Stimulated activated CD8-positive, alpha-beta memory T cell treated with anti-CD3 and anti-CD28 coated beads, Interleukin-4, amount 100 ng/mL, for 24 hours (primary cell): Measurements from ENCODE around the gene RPL36.
A peak's percentile ranks its signal among the peaks of the same experiment; 100 is the strongest.

ENCODE experiments used
- DNase-seq: peaks from one replicate; pipeline ENCODE4 v3.0.0-alpha.2; 2020; ENCODE audit warnings: low read depth

RPL36 gene

DNA sequence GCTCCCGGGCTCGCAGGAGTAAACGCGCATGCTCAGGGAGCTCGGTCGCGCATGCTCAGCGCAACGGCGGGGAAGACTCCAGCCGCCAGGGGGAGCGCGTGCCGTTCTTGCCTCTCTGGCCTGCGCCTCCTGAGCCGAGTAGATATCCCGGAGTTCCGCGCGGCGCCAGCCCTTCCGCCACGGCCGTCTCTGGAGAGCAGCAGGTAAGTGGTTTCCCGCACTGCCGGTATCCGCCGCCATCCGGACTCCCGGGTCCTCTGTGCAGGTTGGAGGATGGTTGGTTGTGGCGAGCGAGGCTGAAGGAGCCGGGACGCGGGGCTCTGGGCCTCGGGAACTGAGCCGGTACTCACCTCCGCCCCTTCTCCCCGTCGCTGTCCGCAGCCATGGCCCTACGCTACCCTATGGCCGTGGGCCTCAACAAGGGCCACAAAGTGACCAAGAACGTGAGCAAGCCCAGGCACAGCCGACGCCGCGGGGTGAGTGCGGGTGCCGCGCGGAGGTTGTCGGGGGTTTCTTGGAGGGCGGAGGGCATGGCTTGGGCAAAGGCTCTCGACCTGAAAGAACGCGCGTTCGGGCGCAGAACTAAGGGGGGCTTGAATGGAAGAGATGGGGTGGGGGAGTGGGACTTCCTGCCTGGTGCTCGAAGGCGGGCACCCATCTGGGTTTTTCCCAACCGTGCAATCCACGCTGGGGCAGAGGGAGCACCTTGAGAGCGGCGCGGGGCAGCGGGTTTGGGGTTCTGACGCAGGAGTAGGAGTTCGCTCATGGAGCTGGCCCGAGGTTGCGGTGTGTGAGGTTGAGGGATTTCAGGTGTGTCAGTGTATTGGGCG is at the start of gene RPL36:
RPL36 (plus strand) TSS at position 171 of the 830 bp plus-strand sequence; CDS start at position 384, 213 bp downstream.
- DNase-seq: peak; percentile 98

DNA sequence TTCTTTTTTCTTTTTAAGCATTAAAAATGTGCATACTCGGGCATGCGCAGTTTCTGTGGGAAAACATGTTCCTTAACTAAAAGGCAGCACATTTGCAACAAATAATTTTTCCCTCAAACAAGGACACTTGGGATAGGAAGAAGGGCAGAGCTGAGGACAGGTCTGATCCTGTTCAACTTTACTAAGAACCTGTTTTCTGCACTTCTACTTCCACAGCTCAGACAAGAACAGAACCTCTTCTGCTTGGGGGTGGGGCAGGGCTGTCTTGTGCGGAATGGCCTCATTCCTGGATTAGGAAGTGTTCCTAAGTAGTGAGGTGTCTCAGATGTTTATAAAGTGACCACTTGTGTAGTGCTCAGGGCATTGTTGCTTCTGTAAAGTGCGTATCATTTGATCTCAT is 48.9 kb upstream of the RPL36 start:
- no peak for DNase-seq

DNA sequence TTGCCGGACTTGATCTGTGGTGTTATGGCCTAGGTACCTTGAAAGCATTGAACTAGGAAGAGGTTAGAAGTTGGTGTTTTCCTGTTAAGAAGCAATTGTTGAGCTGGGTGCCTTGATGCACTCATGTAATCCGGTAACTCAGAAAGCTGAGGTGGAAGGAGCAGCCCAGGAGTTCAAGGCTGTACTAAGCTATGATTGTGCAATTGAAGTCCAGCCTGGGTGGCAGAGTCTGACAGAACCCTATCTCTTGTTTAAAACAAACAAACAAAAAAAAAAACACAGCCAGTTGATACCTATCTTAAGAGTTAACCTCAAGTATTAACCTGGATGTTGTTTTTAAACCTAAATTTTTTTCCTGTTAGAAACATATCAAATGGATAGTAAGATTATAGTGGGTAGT is 47.9 kb upstream of the RPL36 start:
- DNase-seq: no peak

DNA sequence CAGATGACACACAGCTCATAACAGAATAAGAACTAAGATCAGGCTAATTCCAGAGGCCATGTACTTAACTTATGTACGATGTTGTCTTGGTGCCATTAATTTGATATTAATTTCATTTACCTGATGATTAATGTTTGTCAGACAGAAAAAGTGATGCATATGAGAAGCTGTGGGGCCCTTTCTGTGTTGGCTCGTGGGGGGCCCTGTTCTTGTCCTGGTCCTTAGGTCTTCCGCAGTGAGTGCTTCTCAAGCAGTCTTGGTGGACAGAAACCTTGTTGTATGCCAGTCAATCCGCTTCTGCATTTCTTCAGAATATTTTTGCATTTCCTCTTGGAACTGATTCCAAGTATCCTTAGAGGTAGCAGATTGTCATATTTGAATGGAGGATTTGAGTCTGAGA is 47.0 kb upstream of the RPL36 start:
- DNase-seq: no peak

DNA sequence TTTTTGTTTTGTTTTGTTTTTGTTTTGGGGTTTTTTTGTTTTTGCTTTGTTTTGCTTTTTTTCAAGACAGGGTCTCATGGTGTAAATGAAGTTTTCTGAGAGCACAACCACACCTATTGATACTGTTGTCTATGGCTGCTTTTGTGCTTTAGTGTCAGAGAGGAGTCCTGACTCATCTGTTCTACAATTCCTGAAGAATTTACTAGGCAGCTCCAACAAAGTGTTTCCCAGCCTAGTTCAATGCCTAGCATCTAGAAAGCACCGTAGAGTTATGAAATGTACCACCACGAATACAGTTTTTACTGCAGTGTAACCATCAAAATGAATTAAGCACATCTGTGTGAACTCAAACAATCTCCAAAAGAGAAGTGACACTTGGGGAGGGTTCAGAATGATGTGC is 46.1 kb upstream of the RPL36 start:
- DNase-seq: no peak

DNA sequence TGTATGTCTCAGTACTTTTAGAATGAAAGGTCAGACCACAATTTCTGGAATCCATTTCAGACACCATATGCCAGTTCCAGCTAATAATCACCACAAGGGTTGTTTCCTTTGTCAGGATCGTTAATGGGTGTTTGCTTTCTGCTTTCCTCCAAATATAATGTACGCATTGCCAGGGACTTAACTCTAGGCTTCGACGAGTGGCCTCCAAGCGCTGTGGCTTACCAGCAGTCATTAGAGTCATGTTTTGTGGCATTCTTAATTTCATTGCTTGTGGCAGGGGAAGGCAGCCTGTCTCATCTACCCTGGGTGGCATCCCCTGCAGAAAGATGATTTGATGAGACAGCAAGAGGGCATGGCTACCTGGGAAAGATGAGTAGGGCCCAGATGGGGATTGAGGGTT is 44.7 kb upstream of the RPL36 start:
- no peak for DNase-seq

DNA sequence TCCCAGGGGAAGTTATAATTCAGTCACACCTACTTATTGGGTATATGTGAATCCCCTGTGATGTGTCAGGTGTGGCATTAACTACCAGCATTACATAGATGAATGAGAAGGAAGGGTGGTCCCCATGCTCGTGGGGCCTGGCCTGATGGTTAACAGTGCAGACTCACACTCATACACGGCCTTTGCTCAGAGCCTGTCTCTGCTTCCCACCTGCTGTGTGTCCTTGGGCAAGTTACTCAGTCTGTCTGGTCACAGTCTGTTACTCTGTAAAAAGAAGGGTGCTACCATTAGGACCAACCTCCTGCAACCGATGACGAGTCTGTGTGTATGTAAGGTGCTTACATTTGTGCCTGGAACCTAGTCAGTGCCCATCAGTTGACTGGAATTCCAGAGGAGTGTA is 43.4 kb upstream of the RPL36 start:
- no peak for DNase-seq

DNA sequence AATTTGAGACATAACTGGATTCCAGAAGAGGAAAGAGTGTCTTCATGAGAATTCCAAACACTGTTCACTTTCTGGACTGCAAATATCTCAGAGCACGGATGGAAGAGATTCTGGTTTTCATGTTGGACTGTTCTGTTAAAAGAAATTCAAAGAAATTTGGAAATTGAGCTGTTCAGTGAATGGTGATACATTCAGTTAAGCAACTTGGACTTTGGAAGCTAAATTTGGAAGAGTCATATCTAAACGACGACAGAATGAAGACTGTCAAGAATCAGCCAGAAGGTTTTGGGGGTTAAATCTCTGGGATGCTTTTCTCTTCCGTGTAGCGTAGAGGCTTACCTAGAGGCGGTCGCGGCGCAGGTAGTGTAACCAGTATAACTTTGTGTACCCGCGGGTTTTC is 41.6 kb upstream of the RPL36 start:
- no peak for DNase-seq

DNA sequence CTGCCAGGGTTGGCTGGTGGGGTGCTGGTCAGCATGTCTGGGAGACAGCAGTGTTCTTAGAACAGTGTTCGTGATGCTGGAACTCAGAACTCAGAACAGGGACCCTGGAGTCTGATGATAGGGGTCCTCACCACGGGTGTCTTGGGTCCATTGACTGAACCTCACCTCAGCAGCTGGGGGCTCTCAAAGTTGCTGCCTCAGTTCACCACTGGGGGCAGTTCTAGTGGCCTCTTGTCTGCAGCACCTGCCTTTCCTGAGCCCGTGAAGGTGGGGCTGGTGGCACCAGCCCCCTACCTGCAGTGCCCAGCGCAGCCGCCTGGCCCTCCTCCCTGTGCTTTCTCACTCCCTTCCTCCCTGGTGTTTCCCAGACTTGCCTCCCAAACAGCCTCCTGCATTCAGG is 38.7 kb upstream of the RPL36 start:
- DNase-seq: no peak

DNA sequence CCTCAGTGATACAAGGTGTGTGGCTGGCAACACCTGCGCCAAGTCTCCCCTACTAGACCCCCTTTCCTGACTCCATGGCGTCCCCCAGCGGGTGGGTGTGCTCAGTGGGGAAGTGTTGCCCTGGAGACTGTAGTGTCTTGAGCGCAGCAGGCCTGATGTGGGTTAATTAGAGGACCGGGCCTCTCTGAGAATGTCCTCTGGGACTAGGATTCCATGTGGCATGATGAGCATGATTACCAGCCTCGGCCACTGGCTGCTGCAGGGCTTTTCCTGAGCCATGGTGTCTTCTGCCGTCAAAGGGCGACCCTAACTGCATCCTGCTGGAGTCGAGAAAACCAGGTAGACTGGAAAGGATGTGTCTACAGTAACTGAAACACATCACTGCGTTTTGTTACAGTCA is 37.8 kb upstream of the RPL36 start:
- DNase-seq: no peak

DNA sequence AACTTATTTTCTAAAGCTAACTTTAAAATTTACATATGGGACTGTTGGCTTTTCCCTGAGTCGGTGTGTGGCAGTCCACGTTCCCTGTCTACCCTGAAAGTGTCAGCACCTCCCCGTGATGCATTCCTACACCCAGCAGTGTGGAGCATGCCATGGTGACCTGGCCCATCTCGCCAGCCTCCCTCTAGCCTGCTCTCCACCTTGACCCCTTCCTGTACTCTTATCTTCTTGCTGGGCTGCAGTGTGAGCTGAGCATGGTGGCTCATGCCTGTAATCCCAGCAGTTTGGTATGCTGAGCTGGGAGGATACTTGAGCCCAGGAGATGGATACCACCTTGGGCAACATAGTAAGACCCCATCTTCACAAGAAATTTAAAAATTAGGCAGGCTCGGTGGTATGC is 35.2 kb upstream of the RPL36 start:
- no peak for DNase-seq

DNA sequence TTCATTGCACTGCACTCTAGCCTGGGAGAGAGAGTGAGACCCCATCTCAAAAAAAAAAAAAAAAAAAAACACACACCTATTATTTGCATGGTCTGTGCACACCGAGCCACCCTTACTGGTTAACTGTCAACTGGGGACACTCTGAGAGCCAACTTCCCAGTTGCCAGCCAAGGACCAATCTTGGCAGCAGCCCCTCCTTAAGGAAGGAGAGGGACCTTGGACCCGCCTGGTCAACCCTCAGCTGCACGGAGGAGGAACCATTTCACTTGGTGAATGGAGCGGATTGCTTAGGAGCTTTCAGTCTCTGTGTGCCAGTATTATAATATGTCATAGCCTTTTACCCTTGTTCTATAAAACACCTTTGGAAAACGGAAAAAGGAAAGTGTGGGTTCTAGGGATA is 34.7 kb upstream of the RPL36 start:
- no peak for DNase-seq

DNA sequence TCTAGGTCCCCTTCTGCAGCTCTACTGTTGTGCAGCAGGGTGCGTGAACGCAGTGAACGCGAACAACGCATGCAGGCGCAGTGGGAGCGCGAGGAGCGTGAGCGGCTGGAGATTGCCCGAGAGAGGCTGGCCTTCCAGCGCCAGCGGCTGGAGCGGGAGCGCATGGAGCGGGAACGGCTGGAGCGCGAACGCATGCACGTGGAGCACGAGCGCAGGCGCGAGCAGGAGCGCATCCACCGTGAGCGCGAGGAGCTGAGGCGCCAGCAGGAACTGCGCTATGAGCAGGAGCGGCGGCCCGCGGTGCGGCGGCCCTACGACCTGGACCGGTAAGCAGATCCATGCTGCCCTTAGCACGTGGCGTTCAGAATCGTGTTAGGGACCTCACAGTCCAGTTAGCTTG is 28.6 kb upstream of the RPL36 start:
- no peak for DNase-seq

DNA sequence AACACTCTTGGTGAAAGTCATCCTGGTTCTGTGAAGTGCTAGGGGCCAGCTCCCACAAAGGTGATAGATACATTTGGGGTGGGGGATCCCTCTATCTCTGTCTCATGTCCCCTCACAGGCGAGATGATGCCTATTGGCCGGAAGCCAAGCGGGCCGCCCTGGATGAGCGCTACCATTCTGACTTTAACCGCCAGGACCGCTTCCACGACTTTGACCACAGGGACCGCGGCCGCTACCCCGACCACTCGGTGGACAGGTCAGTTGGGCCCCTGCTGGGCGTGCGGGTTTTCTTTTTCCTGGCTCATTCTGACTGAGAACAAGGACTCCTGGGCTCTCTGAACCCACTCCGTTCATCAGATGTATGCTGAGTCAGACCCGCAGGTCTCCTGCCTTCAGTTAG is 26.2 kb upstream of the RPL36 start:
- no peak for DNase-seq

DNA sequence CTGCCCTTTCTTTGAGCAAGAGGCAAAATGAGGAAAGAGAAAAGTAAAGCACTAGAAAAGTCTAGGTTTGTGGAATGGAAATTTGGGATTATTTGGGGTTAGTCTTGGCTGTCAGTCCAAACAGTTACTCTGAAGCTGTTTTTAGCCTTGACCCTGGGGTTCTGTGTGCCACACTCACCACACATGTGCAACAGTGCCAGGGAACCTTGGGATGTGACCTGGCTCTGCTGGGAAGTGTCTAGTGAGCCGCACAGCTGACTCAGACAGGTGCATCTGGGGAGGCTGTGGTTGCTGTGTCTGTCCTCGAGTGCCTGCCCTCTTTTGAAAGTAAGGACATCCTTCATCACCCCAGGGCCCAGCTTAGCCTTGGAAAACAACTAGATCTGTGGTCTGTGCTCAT is 25.6 kb upstream of the RPL36 start:
- DNase-seq: no peak

DNA sequence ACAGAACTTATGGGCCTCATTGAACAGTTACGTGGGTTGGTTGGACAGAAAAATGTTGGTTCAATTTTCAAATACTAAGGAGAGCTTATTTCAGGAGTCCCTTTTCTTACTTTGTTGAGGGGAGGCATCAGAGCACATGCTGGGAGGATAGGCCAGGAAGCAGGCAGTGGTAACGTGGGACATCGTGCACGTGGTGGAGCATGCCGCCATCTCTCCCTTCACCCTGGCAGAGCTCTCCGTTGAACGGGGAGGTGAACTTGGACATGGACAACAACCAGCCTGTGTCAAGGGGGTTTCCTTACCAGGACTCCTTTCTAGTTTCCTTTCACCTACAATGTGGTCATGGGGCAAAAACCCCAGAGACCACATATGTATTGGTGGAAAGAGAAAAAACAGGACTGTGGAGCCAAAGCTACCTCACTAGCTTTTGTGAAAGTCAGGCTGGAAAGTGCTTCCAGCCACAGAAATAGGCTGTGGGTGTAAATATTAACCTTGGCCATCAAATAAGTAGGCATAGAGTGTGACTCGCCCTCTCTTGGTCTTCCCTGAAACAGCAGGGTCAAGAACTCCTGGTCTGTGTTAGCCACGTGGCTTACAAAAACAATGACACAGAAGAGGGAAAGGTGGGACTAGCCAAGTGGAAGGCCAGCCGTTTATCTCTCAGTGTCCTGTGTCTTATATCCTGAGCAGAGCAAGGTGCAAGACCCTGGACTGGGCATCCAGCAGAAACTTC is 24.1 kb upstream of the RPL36 start:
- no peak for DNase-seq

DNA sequence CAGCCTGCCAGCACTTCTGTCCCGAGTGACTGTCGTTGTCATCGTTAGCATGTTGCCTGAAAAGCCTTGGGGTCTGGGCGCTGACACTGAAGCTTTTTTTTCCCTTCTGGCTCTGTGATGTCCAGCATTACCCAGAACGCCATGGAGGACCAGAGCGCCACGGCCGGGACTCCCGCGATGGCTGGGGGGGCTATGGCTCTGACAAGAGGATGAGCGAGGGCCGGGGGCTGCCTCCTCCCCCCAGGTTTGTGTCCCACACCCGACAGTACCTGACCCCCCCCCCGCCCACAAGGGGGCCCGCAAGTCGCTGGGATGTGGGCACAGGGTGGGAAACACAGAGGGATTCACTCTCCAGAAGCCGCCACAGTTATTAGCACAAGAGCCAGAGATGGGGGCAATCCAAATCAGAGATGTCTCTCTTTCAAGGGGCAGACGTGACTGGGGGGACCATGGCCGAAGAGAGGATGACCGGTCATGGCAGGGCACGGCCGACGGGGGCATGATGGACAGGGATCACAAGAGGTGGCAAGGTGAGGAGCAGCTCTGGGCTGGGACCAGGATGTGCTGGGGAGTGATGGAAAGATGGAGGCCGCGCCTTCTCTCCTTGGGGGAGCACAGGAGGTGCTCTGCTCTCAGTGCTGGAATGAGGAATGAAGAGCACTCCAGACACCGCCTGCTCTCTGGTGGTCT is 23.0 kb upstream of the RPL36 start:
- DNase-seq: no peak

DNA sequence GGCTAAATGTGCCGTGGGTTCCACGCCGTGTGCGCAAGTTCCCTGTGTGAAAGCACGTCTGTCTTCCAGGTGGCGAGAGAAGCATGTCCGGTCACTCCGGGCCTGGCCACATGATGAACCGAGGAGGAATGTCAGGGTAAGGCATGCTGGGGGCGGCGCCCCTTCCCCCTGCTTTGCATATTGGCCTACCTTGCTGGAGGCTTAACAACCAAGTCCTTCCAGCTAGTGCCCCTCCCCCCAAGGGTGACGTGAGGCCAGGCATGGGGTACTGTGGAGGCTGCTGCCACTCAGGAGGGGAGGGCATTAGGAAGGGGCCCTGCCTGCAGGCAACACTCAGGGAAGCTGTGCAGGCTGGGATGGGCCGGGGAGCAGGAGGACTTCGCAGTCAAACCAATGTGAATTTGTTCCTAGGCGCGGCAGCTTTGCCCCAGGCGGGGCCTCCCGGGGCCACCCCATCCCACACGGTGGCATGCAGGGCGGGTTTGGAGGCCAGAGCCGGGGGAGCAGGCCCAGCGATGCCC is 22.3 kb upstream of the RPL36 start:
- no peak for DNase-seq

DNA sequence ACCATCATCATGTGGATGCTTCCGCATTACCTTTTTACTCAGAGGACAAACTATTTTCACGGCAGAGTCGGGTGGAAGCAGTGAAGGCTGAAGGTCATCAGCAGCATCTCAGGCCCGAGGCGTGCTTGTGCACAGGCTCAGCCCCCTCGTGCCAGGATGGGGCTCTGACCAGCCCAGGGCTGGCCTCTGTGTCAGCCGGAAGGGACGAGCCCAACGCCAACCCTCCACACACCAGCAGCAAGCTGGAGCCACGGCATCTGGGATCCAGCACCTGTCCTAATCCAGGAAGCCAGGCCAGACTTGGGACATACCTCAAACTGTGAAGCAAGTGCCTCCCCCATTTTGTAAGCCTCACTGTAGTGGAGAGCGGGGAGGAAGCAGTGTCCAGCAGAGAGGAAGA is 20.9 kb upstream of the RPL36 start:
- no peak for DNase-seq

DNA sequence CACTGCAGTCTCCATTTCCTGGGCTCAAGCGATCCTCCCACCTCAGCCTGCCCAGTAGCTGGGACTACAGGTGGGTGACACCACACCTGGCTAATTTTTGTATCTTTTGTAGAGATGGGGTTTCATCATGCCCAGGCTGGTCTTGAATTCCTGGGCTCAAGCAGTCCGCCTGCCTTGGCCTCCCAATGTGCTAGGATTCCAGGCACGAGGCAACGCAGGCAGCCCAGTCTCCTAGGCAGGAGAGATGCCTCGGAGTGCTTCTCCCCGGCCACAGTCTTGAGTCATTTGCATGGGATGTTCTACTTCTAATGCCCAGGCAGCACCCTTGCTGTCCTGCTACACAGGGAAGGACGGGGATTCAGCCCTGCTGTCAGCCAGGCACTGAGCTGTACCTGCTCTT is 18.5 kb upstream of the RPL36 start:
- DNase-seq: no peak

DNA sequence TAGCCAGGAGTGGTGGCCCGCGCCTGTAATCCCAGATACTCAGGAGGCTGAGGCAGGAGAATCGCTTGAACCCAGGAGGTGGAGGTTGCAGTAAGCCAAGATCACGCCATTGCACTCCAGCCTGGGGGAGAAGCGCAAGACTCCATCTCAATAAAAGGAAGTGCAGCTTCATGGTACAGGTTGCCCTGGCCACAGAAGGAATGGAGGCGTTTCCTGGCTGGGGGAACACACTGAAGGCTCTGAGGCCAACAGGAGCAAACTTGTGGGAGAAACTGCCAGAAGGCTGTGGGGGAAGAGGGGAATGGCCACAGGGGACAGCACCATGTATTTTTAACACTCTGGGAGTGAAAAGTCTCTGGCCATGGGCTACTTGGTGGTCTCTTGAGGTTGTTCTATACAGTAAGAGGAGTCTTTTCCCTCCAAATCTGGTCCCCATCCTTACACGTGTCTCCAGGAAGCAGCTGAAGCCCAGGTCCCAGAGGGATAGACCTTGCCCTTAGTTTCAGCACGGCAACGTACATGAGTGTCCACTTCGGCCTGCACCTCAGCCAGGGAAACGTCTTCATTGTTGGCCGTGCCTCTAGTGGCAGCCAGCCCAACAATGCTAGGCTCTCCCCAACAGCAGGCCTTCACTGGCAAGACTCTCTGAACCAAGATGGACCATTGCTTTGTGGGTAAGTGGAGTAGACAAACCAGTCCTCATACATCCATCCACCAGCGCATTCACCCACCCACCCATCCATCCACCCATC is 17.2 kb upstream of the RPL36 start:
- DNase-seq: no peak

DNA sequence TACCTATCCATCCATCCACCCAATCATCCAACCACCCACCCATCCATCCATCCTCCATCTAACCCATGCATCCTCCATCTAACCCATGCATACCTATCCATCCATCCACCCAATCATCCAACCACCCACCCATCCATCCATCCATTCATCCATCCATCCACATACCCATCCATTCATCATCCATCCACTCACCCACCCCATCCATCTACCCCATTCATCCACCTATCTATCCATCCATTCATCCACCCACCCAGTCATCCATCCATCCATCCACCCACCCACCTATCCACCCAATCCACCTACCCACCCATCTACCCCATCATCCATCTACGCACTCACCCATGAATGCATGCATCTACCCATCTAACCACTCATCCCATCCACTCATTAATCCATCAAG is 16.3 kb upstream of the RPL36 start:
- no peak for DNase-seq
